AG04450 (cell line): Measurements from ENCODE around the gene CCDC85B. TPM values are rescaled to one million over a fixed set of nuclear protein-coding genes. Genes with fewer than 3 reads are reported as not detected.

Experiments
- CTCF ChIA-PET: fragments of 300-600, 350-600 bp; formaldehyde crosslinking; extraction: SDS; loops from one replicate; lab custom pipeline; 2022; ENCODE audit warnings: antibody characterized with exemption, inconsistent platforms; lab: Charles Lee
- POLR2A ChIA-PET: fragments of 350-600 bp; formaldehyde crosslinking; extraction: SDS; loops from one replicate; lab custom pipeline; 2021; ENCODE audit warnings: antibody characterized with exemption, inconsistent platforms; lab: Yijun Ruan, JAX
- DNase-seq: peaks from one replicate; pipeline ENCODE4 v3.0.0-alpha.2; 2011; ENCODE audit warnings: low read depth, low spot score
- H3K27ac ChIP-seq: one replicate; pipeline ENCODE4 v1.5.1; 2012; ENCODE audit warnings: low read depth, low read length, control low read depth
- H3K27me3 ChIP-seq: one replicate; pipeline ENCODE4 v1.6.0; 2012; ENCODE audit warnings: low read length; ENCODE audit not compliant: control insufficient read depth, insufficient read depth
- H3K4me3 ChIP-seq: 2 replicates; pipeline ENCODE4 v1.5.1; 2011; ENCODE audit warnings: mild to moderate bottlenecking, low read depth, low read length, control low read depth
- H3K9me3 ChIP-seq: 2 replicates; pipeline ENCODE4 v1.5.1; 2012; ENCODE audit warnings: low read length; ENCODE audit not compliant: control insufficient read depth, insufficient read depth
- CTCF ChIP-seq: IDR thresholded peaks from 2 replicates; pipeline ENCODE4 v1.5.1; 2011; ENCODE audit warnings: low read depth, low read length, control low read depth, inconsistent platforms
- polyA plus RNA-seq: library from polyadenylated mRNA; depleted of rRNA; stranded (reverse); fragments of >200 nt; gene quantifications from 2 replicates; pipeline ENCODE4 v1.2.3, GENCODE V29; 2011

The CCDC85B gene
- polyA plus RNA-seq, 1 experiment, result 13.1 TPM

DNA sequence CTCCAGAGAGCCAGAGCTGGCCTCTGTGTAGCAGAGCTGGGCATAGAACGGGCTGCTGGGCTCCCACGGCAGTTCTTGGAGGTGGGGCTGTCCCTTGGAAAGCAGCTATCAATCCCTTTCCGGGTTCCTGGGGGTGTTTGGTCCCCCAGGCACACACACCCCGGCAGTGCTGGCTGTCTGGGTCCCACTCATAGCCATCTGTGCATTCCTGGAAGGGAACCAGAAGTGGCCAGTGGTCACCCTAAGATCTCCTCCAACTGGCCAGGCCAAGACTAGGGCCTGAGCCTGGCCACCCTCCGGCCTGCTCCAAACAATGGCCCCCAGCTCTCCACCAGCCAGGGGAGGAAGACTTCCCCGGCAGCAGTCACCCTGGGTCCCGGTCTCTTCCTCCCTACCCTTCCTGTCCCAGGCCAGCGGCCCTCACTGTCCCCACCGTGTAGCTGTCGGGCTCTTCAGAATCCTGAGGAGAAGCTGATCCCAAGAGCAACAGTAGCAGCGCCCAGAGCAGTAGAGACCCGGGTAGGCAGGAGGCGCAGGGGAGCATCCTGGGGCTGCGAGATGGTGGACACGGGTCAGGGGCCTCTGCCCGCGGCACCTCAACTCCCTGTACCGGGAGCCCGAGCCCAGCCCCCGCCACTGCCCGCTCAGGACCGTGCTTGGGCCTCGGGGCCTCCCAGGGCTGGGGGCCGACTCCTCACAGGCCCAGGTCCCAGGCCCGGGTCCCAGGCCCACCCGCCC lies 18.5 kb upstream of the CCDC85B start:
- DNase-seq, result no peak
- peak overlapping the region; percentile 76 for H3K4me3 ChIP-seq
- POLR2A ChIA-PET, result interaction anchor here (0.5 to 2.2 kb wide), 7 partner anchors 9 to 250 kb away, joined by 3 to 37 read pairs (median 7); partner anchors contain the start of genes CCDC85B, CFL1, FIBP and FOSL1
- no peaks in the 10 kb centered on the region; the same call in 1 of the 2 replicates for H3K9me3 ChIP-seq
- peak; percentile 39; the same call in 1 of the 2 replicates for TF ChIP-seq CTCF
- CTCF ChIA-PET, result interaction anchor here (0.6 to 2.4 kb wide), 7 partner anchors 12 to 197 kb away, joined by 3 to 23 read pairs (median 8); partner anchors contain the start of genes FIBP and MUS81
- H3K27ac ChIP-seq, result peak overlapping the region; percentile 83
- H3K27me3 ChIP-seq, result no peaks in the 10 kb centered on the region

DNA sequence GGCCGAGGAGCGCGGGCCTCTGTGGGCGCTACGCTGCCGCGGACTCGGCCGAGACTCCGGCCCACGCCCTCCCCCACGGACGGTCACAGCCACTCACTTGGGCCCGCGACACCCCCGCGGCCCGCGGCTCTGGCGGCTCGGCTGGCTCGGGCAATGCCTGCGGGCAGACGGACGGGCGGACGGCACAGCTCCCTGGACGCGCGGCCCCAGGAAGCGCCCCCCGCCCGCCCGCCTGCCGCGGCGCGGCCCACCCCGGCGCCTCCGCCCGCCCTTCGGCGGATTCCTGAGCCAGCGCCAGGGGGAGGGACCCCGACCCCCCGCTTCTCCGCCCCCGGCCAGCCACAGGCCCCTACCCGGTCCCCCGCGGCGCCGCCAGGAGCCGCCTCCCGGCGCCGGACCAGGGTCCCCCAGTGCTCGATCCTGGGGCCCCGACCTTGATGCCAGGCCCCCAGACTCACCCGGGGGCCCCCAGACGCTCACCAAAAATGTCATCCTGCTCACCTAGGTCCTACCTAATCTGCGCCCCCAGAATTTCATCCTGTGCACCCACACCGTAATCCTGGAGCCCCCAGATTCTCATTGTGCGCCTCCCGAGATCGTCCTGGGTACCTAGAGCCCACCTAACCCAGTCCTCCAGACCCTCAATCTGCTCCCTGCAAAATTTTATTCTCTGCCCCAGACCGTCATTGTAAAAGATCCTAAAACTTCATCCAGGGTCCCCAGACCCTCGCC lies 17.7 kb upstream of the CCDC85B start, which contains the start of gene EFEMP2:
Gene EFEMP2 (minus strand): TSS at position 215 of the 732 bp plus-strand sequence. CDS start 446 bp downstream, outside the sequence.
- Histone ChIP-seq H3K27me3 (no peaks in the 10 kb centered on the region), H3K9me3 (no peaks in the 10 kb centered on the region; the same call in 1 of the 2 replicates), H3K4me3 (peak within 1 kb of the TSS; percentile 76), H3K27ac (peak within 1 kb of the TSS; percentile 83)
- DNase-seq, result no peak
- POLR2A ChIA-PET, result interaction anchor here (1.3 to 2.2 kb wide), 4 partner anchors 14 to 21 kb away, joined by 5 to 37 read pairs (median 12); partner anchors contain the start of genes CCDC85B, CFL1, FIBP and MUS81
- TF ChIP-seq CTCF, result no peak
- CTCF ChIA-PET, result interaction anchor here (1.8 to 3.4 kb wide), 5 partner anchors 12 to 16 kb away, joined by 15 to 51 read pairs (median 18); partner anchors contain the start of genes FIBP and MUS81

DNA sequence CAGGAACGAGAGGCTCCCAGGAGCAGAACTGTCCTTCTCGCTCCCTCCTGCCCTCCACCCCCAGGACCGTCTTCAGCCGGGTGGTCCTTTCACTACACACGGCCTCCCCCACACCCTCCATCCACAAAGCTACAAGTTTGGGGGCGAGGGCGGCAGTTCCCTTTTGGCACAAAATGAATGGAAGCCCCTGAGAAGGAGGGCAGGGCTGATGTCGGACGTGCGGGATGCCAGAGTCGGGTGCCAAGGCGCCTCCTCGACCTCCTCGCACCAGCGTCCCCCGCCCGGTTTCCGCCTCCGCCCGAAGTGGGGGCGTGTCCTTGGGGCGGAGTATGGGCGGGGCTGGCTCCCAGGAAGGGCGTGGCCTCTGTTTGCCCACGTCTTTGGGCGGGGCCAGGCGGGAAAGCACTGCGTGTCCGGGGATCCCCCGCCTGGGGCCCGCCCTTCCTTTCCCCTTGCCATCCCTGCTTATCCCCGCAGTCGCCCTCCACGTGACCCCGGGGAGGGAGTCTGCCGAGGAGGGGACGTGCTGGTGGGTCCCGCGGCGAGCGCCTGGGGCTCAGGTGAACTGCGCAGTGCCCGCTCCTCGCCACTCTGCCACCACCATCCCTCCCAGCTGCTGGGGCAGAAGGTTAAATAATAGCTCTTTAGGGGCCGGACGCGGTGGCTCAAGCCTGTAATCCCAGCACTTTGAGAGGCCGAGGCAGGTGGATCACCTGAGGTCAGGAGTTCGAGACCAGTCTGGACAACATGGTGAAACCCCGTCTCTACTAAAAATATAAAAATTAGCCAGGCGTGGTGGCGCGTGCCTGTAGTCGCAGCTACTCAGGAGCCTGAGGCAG lies 16.9 kb upstream of the CCDC85B start:
- H3K27me3 ChIP-seq, result no peaks in the 10 kb centered on the region
- DNase-seq, result peak; percentile 78
- ChIA-PET CTCF (interaction anchor here (0.6 to 3.4 kb wide), 4 partner anchors 11 to 262 kb away, joined by 3 to 51 read pairs (median 24); partner anchors contain the start of genes FIBP and MUS81), POLR2A (interaction anchor here (0.6 to 0.7 kb wide), 2 partner anchors 14 to 15 kb away, joined by 3 read pairs; partner anchors contain the start of genes CFL1 and MUS81)
- TF ChIP-seq CTCF, result no peak
- H3K27ac ChIP-seq, result peak overlapping the region; percentile 68
- H3K9me3 ChIP-seq, result no peaks in the 10 kb centered on the region; the same call in 1 of the 2 replicates
- peak overlapping the region; percentile 76 for H3K4me3 ChIP-seq

- no peak for TF ChIP-seq CTCF
- no peak within 1 kb of the TSS for H3K27ac ChIP-seq
- H3K9me3 ChIP-seq, result no peaks in the 10 kb centered on the region
- POLR2A ChIA-PET, result no interaction called here
- no peak for DNase-seq
- CTCF ChIA-PET, result interaction anchor here (1.0 to 3.4 kb wide), 2 partner anchors 9 to 20 kb away, joined by 4 to 25 read pairs; partner anchors contain the start of genes FIBP and MUS81
- H3K27me3 ChIP-seq, result no peaks in the 10 kb centered on the region
- no peak within 1 kb of the TSS for H3K4me3 ChIP-seq
Measured at GRCh38 chr11:65879617-65880016, 10.9 kb upstream of the CCDC85B start, which contains the start of gene CTSW. Gene CTSW (plus strand): TSS chr11:65879837. CDS start chr11:65879855, 18 bp downstream.
